NCI-H748 (cell line): ENCODE measurements around the gene CDC20.
"Not testable (repeated sequence)": the region's sequence is repeated elsewhere in the genome, so short reads cannot be mapped to it uniquely, and the experiment has no call there.

ENCODE experiments used
- DNase-seq: peaks from one replicate; lab custom pipeline; 2025; ENCODE audit not compliant: unreplicated experiment; lab: John Stamatoyannopoulos, UW

The CDC20 gene

GRCh38 chr1:43379476-43379875 lies 20.7 kb downstream of the CDC20 start:
- DNase-seq, result no peak

GRCh38 chr1:43381612-43382011 lies 22.8 kb downstream of the CDC20 start:
- DNase-seq, result no peak

- DNase-seq, result no peak
Measured at GRCh38 chr1:43382027-43382779, 23.4 kb downstream of the CDC20 start.

GRCh38 chr1:43383449-43383848 lies 24.7 kb downstream of the CDC20 start:
- DNase-seq, result peak; percentile 63

- no peak for DNase-seq
Measured at GRCh38 chr1:43386676-43387075, 27.9 kb downstream of the CDC20 start.

- no peak for DNase-seq
Measured at GRCh38 chr1:43387976-43388599, 29.3 kb downstream of the CDC20 start.

GRCh38 chr1:43388613-43389012 lies 29.8 kb downstream of the CDC20 start:
- no peak for DNase-seq

GRCh38 chr1:43389326-43390313 lies 30.8 kb downstream of the CDC20 start, which contains the start of the genes MED8 and SZT2:
MED8 (minus strand) TSS chr1:43389800; CDS start chr1:43389764, 36 bp downstream.
SZT2 (plus strand) TSS chr1:43389899; CDS start chr1:43389969, 70 bp downstream.
- DNase-seq, result peak; percentile 100

- no peak for DNase-seq
Measured at GRCh38 chr1:43392702-43393101, 33.9 kb downstream of the CDC20 start.

- DNase-seq, result no peak
Measured at GRCh38 chr1:43395523-43395922, 36.7 kb downstream of the CDC20 start.

GRCh38 chr1:43396059-43396458 lies 37.3 kb downstream of the CDC20 start:
- no peak for DNase-seq

- DNase-seq, result no peak
Measured at GRCh38 chr1:43398227-43398626, 39.4 kb downstream of the CDC20 start.

- not testable (repeated sequence) for DNase-seq
Measured at GRCh38 chr1:43400441-43400840, 41.7 kb downstream of the CDC20 start.

GRCh38 chr1:43402089-43402865 lies 43.5 kb downstream of the CDC20 start:
- no peak for DNase-seq

- no peak for DNase-seq
Measured at GRCh38 chr1:43404353-43404752, 45.6 kb downstream of the CDC20 start.

GRCh38 chr1:43405219-43405875 lies 46.6 kb downstream of the CDC20 start:
- DNase-seq, result peak; percentile 61

- no peak for DNase-seq
Measured at GRCh38 chr1:43405876-43406234, 47.1 kb downstream of the CDC20 start.

GRCh38 chr1:43410571-43410970 lies 51.8 kb downstream of the CDC20 start:
- no peak for DNase-seq
